ENCODE results near the gene TSPAN13. TPM values are rescaled to one million over a fixed set of nuclear protein-coding genes. Genes with fewer than 3 reads are reported as not detected.
A peak's percentile ranks its signal among the peaks of the same experiment; 100 is the strongest.

Gene TSPAN13
- total RNA-seq, 1 donor from 2014 or later: 4.4 TPM

DNA sequence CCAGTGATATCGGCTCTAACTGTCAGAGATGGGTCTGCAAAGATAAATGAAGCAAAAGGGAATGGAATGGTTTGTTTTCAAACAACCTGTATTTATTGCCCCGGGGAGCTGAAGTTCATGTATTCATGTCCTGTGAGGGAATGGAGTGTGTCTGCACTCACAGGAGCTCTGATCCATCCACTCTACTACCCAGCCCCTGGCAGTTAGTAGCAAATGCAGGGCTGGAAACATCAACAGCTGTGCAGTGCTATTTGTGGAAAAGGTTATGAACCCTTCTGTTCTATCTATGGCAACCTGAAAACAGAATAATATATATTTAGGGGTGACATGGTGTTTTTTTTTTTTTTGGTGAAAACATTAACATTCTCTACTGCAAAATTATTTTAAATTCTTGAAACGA lies 41.4 kb downstream of the TSPAN13 start:
- no peaks in the 10 kb centered on the region for H3K27me3 ChIP-seq
- TF ChIP-seq, protein P1, sequence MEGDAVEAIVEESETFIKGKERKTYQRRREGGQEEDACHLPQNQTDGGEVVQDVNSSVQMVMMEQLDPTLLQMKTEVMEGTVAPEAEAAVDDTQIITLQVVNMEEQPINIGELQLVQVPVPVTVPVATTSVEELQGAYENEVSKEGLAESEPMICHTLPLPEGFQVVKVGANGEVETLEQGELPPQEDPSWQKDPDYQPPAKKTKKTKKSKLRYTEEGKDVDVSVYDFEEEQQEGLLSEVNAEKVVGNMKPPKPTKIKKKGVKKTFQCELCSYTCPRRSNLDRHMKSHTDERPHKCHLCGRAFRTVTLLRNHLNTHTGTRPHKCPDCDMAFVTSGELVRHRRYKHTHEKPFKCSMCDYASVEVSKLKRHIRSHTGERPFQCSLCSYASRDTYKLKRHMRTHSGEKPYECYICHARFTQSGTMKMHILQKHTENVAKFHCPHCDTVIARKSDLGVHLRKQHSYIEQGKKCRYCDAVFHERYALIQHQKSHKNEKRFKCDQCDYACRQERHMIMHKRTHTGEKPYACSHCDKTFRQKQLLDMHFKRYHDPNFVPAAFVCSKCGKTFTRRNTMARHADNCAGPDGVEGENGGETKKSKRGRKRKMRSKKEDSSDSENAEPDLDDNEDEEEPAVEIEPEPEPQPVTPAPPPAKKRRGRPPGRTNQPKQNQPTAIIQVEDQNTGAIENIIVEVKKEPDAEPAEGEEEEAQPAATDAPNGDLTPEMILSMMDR (IDR thresholded peaks at IDR 0.05): no peak
- no peaks in the 10 kb centered on the region for H3K36me3 ChIP-seq
- H3K9me3 ChIP-seq: no peaks in the 10 kb centered on the region
- H3K27ac ChIP-seq: no peak overlapping the region
- H3K4me1 ChIP-seq: no peaks in the 10 kb centered on the region
- no peak overlapping the region for H3K4me3 ChIP-seq
- intact Hi-C loops (cut with DNase I): no loop called here
- DNase-seq (ENCODE audit: low spot score in 2 of 2): no peak

DNA sequence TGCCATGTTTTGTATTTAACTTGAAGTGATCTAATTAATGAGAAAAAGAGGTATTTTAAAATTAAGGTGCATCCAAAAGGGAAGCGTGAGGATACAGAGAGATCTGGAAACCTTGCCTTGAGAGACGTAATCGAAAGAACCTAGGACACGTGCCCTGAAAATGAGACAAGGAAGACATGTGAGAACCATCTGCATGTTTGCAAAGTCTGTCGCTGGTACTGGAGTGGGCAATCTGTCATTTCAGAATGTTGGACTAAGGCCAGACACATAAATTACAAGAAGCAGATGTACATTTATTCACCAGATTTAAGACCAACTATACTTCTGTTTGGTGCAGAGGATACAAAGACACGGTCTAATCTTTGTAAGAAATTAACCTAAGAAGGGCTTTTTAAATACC lies 42.1 kb downstream of the TSPAN13 start:
- intact Hi-C loops (cut with DNase I): no loop called here
- TF ChIP-seq, protein P1 (IDR thresholded peaks at IDR 0.05): no peak
- no peaks in the 10 kb centered on the region for H3K4me1 ChIP-seq
- no peak overlapping the region for H3K27ac ChIP-seq
- no peak overlapping the region for H3K4me3 ChIP-seq
- no peaks in the 10 kb centered on the region for H3K9me3 ChIP-seq
- no peaks in the 10 kb centered on the region for H3K36me3 ChIP-seq
- no peaks in the 10 kb centered on the region for H3K27me3 ChIP-seq
- no peak for DNase-seq (ENCODE audit: low spot score in 2 of 2)

DNA sequence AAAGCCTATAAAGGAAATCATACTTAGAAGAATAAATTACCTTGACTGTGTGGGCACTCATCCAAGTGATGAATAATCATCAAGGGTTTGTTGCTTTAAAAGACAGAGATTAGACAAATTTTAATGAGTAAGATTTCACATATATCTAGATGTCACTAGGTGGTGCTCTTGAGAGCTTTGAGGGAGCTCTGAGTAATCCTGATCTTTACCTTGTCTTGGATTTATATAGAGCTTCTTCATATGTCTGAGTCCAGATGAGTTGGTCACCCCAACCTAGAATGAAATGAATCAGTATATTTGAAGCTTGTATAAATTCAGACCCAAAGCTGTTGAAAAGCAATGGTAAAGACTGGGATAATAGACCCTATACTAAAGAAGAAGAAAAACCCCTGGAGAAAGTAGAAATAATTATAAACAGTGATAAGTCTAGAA lies 47.6 kb downstream of the TSPAN13 start:
- Histone ChIP-seq H3K4me1 (no peaks in the 10 kb centered on the region), H3K27me3 (no peaks in the 10 kb centered on the region), H3K9me3 (no peaks in the 10 kb centered on the region), H3K27ac (no peak overlapping the region), H3K36me3 (no peaks in the 10 kb centered on the region), H3K4me3 (no peak overlapping the region)
- no peak for DNase-seq (ENCODE audit: low spot score in 2 of 2)
- TF ChIP-seq, protein P1 (IDR thresholded peaks at IDR 0.05): peak; percentile 6 to 52 (median 25)
- intact Hi-C loops (cut with DNase I): loop anchor here (1.0 kb wide), 1 partner anchor 117 kb away; no protein-coding TSS in a partner anchor

DNA sequence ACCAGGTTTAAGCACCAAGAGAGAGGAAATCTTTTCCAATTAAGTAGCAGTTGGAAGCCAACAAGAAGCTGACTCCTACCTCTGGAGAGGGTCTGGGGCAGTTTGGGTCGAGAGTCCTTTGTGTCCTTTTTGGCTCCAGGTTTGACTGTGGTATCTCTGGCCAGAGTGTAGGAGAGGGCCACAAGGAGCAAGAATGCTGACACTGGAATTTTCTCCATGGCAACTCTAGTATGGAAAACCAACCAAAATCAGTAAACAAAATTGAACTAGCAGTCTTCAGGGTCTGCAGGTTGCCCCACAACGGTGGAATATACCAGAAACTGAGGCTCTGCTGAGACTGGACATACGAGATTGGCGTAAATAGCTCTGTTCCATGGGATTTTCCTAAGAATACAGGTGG lies 48.0 kb downstream of the TSPAN13 start:
- Histone ChIP-seq H3K4me3 (no peak overlapping the region), H3K27me3 (no peaks in the 10 kb centered on the region), H3K4me1 (no peaks in the 10 kb centered on the region), H3K36me3 (no peaks in the 10 kb centered on the region), H3K27ac (no peak overlapping the region), H3K9me3 (no peaks in the 10 kb centered on the region)
- intact Hi-C loops (cut with DNase I): loop anchor here (1.0 kb wide), 1 partner anchor 117 kb away; no protein-coding TSS in a partner anchor
- TF ChIP-seq, protein P1 (IDR thresholded peaks at IDR 0.05): no peak
- DNase-seq (ENCODE audit: low spot score in 2 of 2): no peak

- Histone ChIP-seq H3K9me3 (no peaks in the 10 kb centered on the region), H3K36me3 (no peaks in the 10 kb centered on the region), H3K4me3 (no peak overlapping the region), H3K4me1 (no peaks in the 10 kb centered on the region), H3K27ac (no peak overlapping the region), H3K27me3 (no peaks in the 10 kb centered on the region)
- intact Hi-C loops (cut with DNase I): no loop called here
- TF ChIP-seq, protein P1 (IDR thresholded peaks at IDR 0.05): no peak
- no peak for DNase-seq (ENCODE audit: low spot score in 2 of 2)
Measured at GRCh38 chr7:16803125-16803524, 49.6 kb downstream of the TSPAN13 start.

All from ascending aorta (tissue), 2 donors.